Fibroblast of upper back skin (primary cell): ENCODE data around the gene PTH2R.
"Not testable (repeated sequence)": the region's sequence is repeated elsewhere in the genome, so short reads cannot be mapped to it uniquely, and the experiment has no call there.

Experiments used
- DNase-seq: peaks from one replicate; pipeline ENCODE4 v3.0.0-alpha.2; 2013

The PTH2R gene

DNA sequence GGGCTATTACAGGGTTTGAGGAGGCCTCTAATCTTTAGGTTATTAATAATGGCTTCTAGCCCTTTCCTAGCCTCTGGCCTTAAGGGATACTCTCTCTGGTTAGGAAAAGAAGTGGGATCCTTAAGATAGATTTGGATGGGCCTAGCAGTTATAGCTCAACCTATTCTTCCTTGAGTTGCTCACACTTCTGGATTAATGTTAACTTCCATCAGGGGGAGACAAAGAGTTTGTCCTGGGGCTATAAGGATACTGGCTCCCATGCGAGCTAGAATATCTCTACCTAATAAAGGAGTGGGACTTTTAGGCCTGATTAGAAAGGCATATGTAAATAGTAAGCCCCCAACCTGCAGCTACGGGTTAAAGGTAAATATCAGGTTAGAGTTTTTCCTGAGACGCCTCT is 14.3 kb upstream of the PTH2R start:
- no peak for DNase-seq

DNA sequence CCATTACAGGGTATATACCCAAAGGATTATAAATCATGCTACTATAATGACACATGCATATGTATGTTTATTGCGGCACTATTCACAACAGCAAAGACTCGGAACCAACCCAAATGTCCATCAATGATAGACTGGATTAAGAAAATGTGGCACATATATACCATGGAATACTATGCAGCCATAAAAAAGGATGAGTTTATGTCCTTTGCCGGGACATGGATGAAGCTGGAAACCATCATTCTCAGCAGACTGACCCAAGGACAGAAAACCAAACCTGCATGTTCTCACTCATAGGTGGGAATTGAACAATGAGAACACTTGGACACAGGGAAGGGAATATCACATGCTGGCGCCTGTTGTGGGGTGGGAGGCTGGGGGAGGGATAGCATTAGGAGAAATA is 9.8 kb upstream of the PTH2R start:
- DNase-seq: not testable (repeated sequence)

DNA sequence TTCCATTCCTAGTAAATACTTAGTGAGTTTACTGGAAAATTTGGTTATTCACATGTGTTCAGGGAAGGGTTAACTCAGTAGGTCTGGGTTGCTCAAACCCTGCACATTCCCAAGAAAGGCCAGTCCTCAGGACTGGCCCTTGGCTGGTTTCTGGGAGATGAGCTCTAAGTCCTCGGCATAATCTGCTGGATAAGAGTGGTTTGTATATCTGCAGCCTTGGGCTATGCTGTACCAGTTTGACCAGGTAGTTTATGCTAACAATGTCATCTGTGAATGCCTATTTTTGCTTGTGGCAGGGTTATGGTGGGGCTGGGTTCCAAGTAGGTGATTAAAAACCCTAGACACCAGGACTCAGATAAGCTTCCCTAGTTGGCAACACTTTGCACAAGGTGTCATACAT is 7.4 kb upstream of the PTH2R start:
- DNase-seq: no peak

- DNase-seq: no peak
Observed at GRCh38 chr2:208407667-208408066, 1.1 kb downstream of the PTH2R start.

DNA sequence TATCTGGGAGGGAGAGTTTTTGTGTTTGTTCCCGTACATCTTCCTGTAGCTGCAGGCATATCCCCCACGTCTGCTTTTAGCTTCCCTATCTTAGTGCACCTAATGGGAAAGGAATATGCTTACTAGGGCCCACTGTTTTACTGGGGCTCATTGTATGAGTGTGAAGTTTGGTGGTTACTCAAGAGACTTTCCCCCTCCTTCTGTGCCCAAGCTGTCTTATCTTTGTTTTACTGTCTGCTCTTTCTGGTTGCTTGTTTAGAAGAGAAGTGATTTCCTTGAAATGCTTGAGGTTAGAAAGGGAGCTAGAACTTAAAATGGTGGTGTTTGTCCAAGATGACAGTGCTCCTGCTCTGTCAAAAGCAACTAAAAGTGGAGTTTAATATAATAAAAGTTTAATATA is 7.3 kb downstream of the PTH2R start:
- DNase-seq: no peak

- no peak for DNase-seq
Observed at GRCh38 chr2:208415255-208415654, 8.7 kb downstream of the PTH2R start.

DNA sequence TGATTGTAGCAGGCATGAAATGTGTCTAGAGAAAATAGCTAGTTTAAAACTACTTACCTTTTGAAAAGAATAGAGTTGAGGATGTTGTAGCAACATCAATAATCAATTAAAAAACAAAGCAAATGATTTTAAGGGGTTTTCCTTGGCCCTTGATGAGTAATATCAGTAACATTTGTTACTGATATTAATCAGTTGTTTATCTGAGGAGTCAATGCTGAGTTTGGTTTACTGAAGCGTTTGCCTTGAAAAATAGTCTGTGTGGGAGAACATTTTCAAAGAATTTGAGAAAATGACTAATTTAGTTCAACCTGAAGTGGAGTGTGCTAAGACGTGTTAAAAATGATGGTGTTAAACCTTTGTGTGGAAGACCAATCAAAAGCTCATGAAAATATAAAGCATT is 9.3 kb downstream of the PTH2R start:
- DNase-seq: no peak

GRCh38 chr2:208426412-208427045 is 19.9 kb downstream of the PTH2R start:
- no peak for DNase-seq

GRCh38 chr2:208437755-208438154 is 31.2 kb downstream of the PTH2R start:
- DNase-seq: no peak

- no peak for DNase-seq
Observed at GRCh38 chr2:208440716-208441115, 34.1 kb downstream of the PTH2R start.

DNA sequence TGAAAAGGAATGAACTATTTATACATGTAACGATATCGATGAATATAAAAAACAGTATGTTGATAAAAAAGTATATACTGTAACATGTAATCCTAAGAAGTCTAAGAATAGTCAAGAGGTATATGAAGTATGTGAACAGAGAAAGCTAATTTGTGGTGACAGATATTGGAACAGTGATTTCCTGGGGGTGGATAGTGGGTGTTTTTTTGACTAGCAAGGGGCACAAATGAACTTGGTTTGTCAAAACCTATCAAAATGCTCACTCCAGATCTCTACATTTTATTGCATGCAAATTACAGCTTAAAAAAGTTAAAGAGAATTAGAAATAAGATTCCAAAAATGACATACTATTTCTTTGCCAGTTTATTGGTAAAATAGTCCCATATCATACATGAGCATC is 35.4 kb downstream of the PTH2R start:
- no peak for DNase-seq

- DNase-seq: not testable (repeated sequence)
Observed at GRCh38 chr2:208447447-208447846, 40.9 kb downstream of the PTH2R start.

DNA sequence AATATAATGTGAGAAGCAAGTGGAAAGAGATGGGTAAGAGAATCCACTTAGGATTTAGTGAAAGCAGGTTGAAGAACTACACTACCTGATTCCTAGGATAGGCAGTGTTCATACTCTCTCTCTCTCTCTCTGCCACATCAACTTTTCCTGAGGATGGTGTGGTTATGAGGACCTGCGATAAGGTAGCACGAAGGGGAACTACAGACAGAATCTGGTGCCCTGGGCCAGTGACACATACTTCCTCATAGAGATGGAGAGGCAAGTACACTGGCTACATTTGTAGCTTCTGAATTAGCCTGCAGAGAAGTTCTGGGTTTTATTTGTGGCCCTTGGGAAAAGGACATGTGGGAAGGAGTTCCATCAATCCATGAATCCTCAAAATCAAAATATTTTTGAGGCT is 44.5 kb downstream of the PTH2R start:
- no peak for DNase-seq

GRCh38 chr2:208454861-208455260 is 48.3 kb downstream of the PTH2R start:
- no peak for DNase-seq

DNA sequence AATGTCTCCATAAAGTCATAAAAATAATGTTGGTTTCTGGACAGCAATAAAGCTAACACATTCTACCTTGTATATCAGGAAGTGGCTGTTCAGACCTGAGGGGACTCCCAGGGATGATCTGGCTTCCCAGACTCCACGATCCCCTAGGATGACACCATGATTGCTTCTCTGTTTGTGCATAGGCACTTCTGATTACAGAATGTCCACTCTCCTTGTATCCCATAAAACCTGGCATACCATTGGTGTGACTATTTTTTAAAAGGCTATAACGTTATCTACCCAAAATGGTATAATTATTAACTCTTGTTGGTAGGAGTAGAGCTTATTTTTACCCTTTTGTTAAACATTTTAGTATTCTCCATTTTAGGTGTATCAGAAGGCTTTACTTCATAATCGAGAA is 57.1 kb downstream of the PTH2R start:
- no peak for DNase-seq

DNA sequence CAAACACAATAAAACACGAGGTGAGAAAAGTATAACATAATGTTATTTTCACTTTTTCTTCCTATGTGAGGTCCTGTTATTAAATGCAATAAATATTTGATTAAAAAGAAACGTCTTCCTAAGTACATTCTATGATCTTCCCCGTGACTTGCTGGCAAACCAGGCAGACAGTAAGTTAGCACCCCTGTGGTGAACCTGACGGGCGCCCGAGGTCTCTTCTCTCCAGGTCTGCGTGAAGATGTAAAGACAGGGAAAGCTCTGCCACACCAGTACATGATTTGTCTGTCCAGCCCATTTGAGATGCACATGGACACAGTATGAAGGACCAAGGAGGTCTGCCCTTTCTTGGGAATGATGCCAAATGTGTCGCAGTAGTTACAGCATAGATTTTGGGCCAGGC is 57.6 kb downstream of the PTH2R start:
- no peak for DNase-seq

DNA sequence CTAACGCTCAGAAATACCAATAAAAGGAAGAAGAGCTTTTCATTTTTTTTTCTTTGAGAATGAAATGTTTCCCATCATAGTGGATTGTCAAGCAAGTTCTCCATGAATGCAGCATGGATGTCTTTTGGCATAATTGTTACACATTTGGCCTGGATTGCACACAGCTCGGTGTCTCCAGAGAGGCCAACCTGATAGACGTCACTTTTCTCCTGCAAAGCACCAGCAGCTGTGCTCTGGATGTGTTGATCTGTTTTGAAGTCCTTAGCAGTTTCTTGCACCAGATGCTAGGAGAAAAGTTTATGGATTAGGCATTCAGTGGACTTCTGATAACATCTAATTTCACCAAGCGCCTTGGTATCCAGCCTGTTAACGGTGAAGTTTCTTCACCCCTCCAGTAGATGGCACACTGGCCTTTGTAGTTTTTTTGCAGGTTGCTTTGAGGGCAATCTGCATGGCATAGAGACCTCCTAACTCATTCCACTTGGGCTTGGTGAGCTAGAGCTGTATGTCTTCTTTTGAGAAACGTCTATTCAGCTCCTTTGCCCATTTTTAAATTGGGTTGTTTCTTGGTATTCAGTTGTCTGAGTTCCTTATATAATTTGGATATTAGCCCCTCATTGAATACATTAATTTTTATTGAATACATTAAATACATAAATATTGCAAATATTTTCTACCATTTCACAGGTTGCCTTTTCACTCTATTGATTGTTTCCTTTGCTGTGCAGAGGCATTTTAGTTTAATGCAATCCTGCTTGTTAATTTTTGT is 59.7 kb downstream of the PTH2R start:
- DNase-seq: peak; percentile 1

- no peak for DNase-seq
Observed at GRCh38 chr2:208466920-208467298, 60.3 kb downstream of the PTH2R start.

DNA sequence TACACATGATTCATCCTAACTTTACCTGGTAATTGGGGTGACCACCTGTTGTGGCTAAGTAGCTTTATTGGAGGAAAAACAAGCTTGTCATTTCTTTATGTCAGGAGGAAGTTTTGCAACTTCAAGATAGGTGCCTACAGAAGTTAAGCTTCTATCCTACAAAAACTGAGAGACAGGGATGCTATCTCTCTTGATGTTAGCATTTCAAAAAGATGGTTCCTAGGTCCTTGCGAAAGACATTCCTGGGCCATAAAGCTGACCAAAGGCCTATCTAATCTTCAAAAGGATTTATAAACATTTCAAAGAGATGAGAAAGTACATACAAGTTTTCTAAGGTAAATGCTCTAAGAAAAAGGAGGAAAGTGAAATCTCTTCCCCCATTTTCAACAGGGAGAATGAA is 61.0 kb downstream of the PTH2R start:
- DNase-seq: no peak

DNA sequence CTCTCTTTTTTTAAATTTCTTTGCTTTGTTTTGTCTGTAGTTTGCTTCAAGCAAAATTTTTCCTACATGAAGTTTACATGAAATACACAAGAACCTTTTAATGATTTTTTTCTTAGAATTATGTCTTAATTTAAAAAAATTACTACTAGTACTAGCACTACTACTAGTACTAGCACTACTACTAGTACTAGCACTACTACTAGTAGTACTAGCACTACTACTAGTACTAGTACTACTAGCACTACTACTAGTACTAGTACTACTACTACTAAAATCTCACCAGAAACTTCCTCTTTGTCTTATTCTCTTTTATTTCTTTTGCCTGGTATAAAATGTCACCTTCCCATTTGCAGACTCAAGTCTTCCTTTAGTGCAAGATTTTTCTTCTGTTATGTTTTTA is 71.1 kb downstream of the PTH2R start:
- DNase-seq: no peak

DNA sequence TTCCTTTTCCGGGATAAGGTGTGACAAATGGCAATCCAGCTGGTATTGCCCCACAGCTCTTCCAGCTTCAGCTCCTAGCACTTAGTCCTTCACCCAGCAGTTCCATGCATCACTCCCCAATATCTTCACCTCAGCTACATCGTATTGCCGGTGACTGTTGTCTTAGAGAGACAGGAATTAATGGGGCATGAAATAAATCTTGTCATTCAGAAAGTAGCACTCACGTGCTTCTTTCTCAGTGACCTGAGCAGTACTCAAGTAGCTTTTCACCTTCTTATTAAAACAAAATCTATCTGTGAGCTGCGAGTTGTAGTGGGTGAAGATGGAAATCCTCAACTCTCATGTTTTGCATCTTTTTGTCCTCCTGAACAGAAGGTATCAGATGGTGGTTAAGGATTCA is 72.8 kb downstream of the PTH2R start:
- no peak for DNase-seq

GRCh38 chr2:208481945-208482344 is 75.4 kb downstream of the PTH2R start:
- not testable (repeated sequence) for DNase-seq

DNA sequence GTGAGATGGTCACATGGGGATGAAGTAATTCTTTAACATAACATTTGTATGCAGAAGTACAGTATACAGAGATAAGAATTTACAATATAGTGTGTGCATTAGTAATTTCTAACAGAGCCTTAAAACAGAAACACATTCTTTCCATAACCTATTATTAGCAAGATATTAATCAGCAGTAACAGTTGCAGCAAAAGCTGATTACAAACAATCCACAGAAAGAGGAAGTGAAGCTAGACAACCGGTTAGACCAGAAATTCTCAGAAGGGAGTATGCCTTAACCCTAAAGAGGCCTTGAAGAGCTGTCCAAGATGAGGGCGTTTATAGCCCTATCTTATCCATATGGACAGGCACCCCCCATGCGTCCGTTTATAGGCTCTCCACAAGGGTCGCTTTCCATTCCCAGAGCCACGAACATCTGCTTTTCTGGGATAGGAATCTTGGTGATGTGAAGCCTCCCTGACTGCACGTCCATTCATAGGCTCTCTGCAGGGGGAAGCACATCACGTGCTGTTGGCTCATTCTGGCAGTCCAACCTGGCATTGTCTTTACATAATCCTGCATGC is 75.9 kb downstream of the PTH2R start:
- not testable (repeated sequence) for DNase-seq

DNA sequence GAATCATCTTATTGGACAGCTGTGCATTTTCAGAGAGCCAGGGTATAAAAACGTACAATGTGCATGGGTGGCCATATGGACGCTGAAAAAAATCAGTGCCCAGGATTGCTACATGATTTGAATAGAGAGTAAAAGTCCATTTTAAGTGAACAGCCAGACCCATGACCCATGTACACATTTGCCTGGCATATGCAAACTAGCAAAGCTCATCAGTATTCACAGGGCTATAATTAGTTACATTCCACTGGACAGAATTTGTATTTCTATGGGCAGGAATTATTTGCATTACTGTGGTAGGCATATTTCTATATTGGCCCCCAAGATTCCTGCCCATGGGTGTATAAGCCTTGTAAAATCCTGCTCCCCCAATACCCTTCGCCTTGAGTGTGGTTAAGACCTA is 78.8 kb downstream of the PTH2R start:
- DNase-seq: no peak
